ENCODE results near the gene CCL2.

DNA sequence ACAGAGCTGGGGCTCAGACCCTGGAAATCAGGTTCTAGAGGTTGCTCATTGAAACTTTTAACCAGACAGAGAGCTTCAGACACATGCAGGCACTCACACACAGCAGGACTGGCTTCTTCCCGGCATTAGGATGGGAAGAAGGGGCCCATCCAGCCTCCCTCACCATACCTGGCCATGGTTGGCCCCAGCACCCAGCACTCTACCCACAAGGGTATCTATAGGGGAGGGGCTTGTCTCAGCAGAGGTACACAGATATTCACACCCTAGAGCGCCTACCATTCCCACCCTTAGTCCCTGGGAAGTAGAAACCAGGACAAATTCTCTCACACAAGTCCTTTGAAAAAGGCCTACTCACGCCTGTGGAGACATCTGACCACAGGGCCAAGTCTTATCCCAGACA, 20.5 kb upstream of the CCL2 start:
- TF ChIP-seq EZH2 (IDR thresholded peaks at IDR 0.05; ENCODE audit: low read depth) = no peak
- TF ChIP-seq, protein P1, sequence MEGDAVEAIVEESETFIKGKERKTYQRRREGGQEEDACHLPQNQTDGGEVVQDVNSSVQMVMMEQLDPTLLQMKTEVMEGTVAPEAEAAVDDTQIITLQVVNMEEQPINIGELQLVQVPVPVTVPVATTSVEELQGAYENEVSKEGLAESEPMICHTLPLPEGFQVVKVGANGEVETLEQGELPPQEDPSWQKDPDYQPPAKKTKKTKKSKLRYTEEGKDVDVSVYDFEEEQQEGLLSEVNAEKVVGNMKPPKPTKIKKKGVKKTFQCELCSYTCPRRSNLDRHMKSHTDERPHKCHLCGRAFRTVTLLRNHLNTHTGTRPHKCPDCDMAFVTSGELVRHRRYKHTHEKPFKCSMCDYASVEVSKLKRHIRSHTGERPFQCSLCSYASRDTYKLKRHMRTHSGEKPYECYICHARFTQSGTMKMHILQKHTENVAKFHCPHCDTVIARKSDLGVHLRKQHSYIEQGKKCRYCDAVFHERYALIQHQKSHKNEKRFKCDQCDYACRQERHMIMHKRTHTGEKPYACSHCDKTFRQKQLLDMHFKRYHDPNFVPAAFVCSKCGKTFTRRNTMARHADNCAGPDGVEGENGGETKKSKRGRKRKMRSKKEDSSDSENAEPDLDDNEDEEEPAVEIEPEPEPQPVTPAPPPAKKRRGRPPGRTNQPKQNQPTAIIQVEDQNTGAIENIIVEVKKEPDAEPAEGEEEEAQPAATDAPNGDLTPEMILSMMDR (conservative IDR thresholded peaks at IDR 0.05) = no peak

Data from PC-9 (cell line).